Activated CD4-positive, alpha-beta T cell treated with anti-CD3 and anti-CD28 coated beads, Interleukin-10, Interleukin-2, amounts not matched to agents 100 ng/mL and 50 ng/mL, durations not matched to agents 16 hours and 8 hours (primary cell): Measurements from ENCODE around the gene RILP.

Experiments
- DNase-seq: peaks from one replicate; pipeline ENCODE4 v3.0.0-alpha.2; 2020

RILP gene

GRCh38 chr17:1627982-1628855 is 21.4 kb downstream of the RILP start, which contains the start of gene SLC43A2:
Gene SLC43A2 (minus strand): TSS chr17:1628834. CDS start chr17:1627874, 960 bp downstream.
- peak; percentile 83 for DNase-seq

- no peak for DNase-seq
Measured at GRCh38 chr17:1627182-1627981, 22.3 kb downstream of the RILP start.

GRCh38 chr17:1626333-1626732 is 23.3 kb downstream of the RILP start:
- DNase-seq = no peak

GRCh38 chr17:1625581-1625980 is 24.1 kb downstream of the RILP start:
- no peak for DNase-seq

GRCh38 chr17:1625053-1625452 is 24.6 kb downstream of the RILP start:
- DNase-seq = no peak

GRCh38 chr17:1624650-1625049 is 25.0 kb downstream of the RILP start:
- no peak for DNase-seq

GRCh38 chr17:1623057-1623630 is 26.5 kb downstream of the RILP start:
- no peak for DNase-seq

- DNase-seq = no peak
Measured at GRCh38 chr17:1621273-1621954, 28.3 kb downstream of the RILP start.

- DNase-seq = no peak
Measured at GRCh38 chr17:1620486-1620885, 29.2 kb downstream of the RILP start.

GRCh38 chr17:1617620-1618174 is 32.0 kb downstream of the RILP start:
- DNase-seq = no peak

GRCh38 chr17:1616101-1616500 is 33.6 kb downstream of the RILP start:
- no peak for DNase-seq

- no peak for DNase-seq
Measured at GRCh38 chr17:1612400-1612799, 37.3 kb downstream of the RILP start.

GRCh38 chr17:1611715-1612114 is 38.0 kb downstream of the RILP start:
- no peak for DNase-seq

GRCh38 chr17:1608676-1609075 is 41.0 kb downstream of the RILP start:
- no peak for DNase-seq

GRCh38 chr17:1607971-1608320 is 41.7 kb downstream of the RILP start:
- no peak for DNase-seq

- DNase-seq = no peak
Measured at GRCh38 chr17:1606352-1606985, 43.2 kb downstream of the RILP start.

- DNase-seq = no peak
Measured at GRCh38 chr17:1605681-1606351, 43.9 kb downstream of the RILP start.

- DNase-seq = no peak
Measured at GRCh38 chr17:1604831-1605528, 44.7 kb downstream of the RILP start.

GRCh38 chr17:1601571-1601970 is 48.1 kb downstream of the RILP start:
- DNase-seq = no peak

- no peak for DNase-seq
Measured at GRCh38 chr17:1598399-1599095, 51.1 kb downstream of the RILP start.
